ENCODE data around the gene RGS2.
A peak's percentile ranks its signal among the peaks of the same experiment; 100 is the strongest.

RGS2 gene

GRCh38 chr1:192805832-192806323 is 3.0 kb upstream of the RGS2 start:
- H3K14ac ChIP-seq (ENCODE audit: low read length in 2 of 2) = no peak overlapping the region
- no peak overlapping the region for H3K18ac ChIP-seq (ENCODE audit: low read depth in 1 of 2, low read length in 2 of 2)
- H4K91ac ChIP-seq (ENCODE audit: low read length) = no peak overlapping the region
- no peak overlapping the region for H2AFZ ChIP-seq (ENCODE audit: low read depth, low read length)
- H3K4me2 ChIP-seq (ENCODE audit: low read length, poor library complexity, severe bottlenecking) = no peak overlapping the region
- H3K23ac ChIP-seq (ENCODE audit: low read length in 2 of 2) = no peak overlapping the region
- no peak overlapping the region for H2BK15ac ChIP-seq (ENCODE audit: low read depth, poor library complexity, severe bottlenecking)
- H3K9ac ChIP-seq (ENCODE audit: low read length) = peak overlapping the region; percentile 92
- H4K8ac ChIP-seq (ENCODE audit: low read length) = no peak overlapping the region
- no peak overlapping the region for H3K4ac ChIP-seq (ENCODE audit: low read depth in 1 of 2, low read length in 2 of 2)
- no peak overlapping the region for H3K4me3 ChIP-seq (ENCODE audit: insufficient read depth in 1 of 2, low read depth in 1 of 2, low read length in 2 of 2)
- WGBS = no CpG with 5 or more reads among the region's 2 CpGs
- no peak overlapping the region for H2BK12ac ChIP-seq (ENCODE audit: low read length in 2 of 2)
- H3K27ac ChIP-seq (ENCODE audit: low read length, poor library complexity, severe bottlenecking) = no peak overlapping the region
- H3K79me1 ChIP-seq (replicated peaks; ENCODE audit: low read length, poor library complexity, severe bottlenecking) = no peaks in the 10 kb centered on the region
- peaks cover 3% of the 10 kb centered on the region for H3K4me1 ChIP-seq (ENCODE audit: control insufficient read depth, insufficient read depth, low read depth, low read length)
- H2BK5ac ChIP-seq (ENCODE audit: low read depth, low read length, poor library complexity, severe bottlenecking) = no peak overlapping the region
- peak; percentile 96 for DNase-seq
- no peak overlapping the region for H2BK120ac ChIP-seq (ENCODE audit: low read depth, low read length)
- H3K9me3 ChIP-seq (ENCODE audit: control insufficient read depth, low read length) = no peaks in the 10 kb centered on the region
- H3K36me3 ChIP-seq (ENCODE audit: control insufficient read depth in 1 of 2, insufficient read depth in 2 of 2, low read depth in 1 of 2, low read length in 2 of 2) = peaks cover 0 to 9% of the 10 kb centered on the region in 2 experiments
- H2AK5ac ChIP-seq (ENCODE audit: low read length, severe bottlenecking) = no peak overlapping the region
- no peaks in the 10 kb centered on the region for H3K27me3 ChIP-seq (ENCODE audit: control insufficient read depth in 1 of 2, insufficient read depth in 1 of 2, low read length in 2 of 2)

- no peak overlapping the region for H3K14ac ChIP-seq (ENCODE audit: low read length in 2 of 2)
- 75% methylated on average over 8 of the region's 9 CpGs for WGBS
- no peaks in the 10 kb centered on the region for H3K79me1 ChIP-seq (replicated peaks; ENCODE audit: low read length, poor library complexity, severe bottlenecking)
- no peak overlapping the region for H3K18ac ChIP-seq (ENCODE audit: low read depth in 1 of 2, low read length in 2 of 2)
- H3K23ac ChIP-seq (ENCODE audit: low read length in 2 of 2) = no peak overlapping the region
- no peak overlapping the region for H4K91ac ChIP-seq (ENCODE audit: low read length)
- H2AFZ ChIP-seq (ENCODE audit: low read depth, low read length) = no peak overlapping the region
- peaks cover 0 to 25% of the 10 kb centered on the region in 2 experiments for H3K36me3 ChIP-seq (ENCODE audit: control insufficient read depth in 1 of 2, insufficient read depth in 2 of 2, low read depth in 1 of 2, low read length in 2 of 2)
- peak overlapping the region in 1 of 2 experiments; percentile 89 for H3K4me3 ChIP-seq (ENCODE audit: insufficient read depth in 1 of 2, low read depth in 1 of 2, low read length in 2 of 2)
- H3K4ac ChIP-seq (ENCODE audit: low read depth in 1 of 2, low read length in 2 of 2) = peak overlapping the region in 1 of 2 experiments; percentile 81
- no peak overlapping the region for H2BK120ac ChIP-seq (ENCODE audit: low read depth, low read length)
- H3K4me1 ChIP-seq (ENCODE audit: control insufficient read depth, insufficient read depth, low read depth, low read length) = peaks cover 3% of the 10 kb centered on the region
- H3K27ac ChIP-seq (ENCODE audit: low read length, poor library complexity, severe bottlenecking) = peak overlapping the region; percentile 68
- H2BK12ac ChIP-seq (ENCODE audit: low read length in 2 of 2) = no peak overlapping the region
- H2BK15ac ChIP-seq (ENCODE audit: low read depth, poor library complexity, severe bottlenecking) = no peak overlapping the region
- H3K9ac ChIP-seq (ENCODE audit: low read length) = peak overlapping the region; percentile 92
- H3K27me3 ChIP-seq (ENCODE audit: control insufficient read depth in 1 of 2, insufficient read depth in 1 of 2, low read length in 2 of 2) = no peaks in the 10 kb centered on the region
- peak overlapping the region; percentile 98 for H3K4me2 ChIP-seq (ENCODE audit: low read length, poor library complexity, severe bottlenecking)
- H3K9me3 ChIP-seq (ENCODE audit: control insufficient read depth, low read length) = no peaks in the 10 kb centered on the region
- H2AK5ac ChIP-seq (ENCODE audit: low read length, severe bottlenecking) = no peak overlapping the region
- H4K8ac ChIP-seq (ENCODE audit: low read length) = no peak overlapping the region
- H2BK5ac ChIP-seq (ENCODE audit: low read depth, low read length, poor library complexity, severe bottlenecking) = no peak overlapping the region
- DNase-seq = peak; percentile 79
Observed at GRCh38 chr1:192807211-192808162, 1.4 kb upstream of the RGS2 start.

DNA sequence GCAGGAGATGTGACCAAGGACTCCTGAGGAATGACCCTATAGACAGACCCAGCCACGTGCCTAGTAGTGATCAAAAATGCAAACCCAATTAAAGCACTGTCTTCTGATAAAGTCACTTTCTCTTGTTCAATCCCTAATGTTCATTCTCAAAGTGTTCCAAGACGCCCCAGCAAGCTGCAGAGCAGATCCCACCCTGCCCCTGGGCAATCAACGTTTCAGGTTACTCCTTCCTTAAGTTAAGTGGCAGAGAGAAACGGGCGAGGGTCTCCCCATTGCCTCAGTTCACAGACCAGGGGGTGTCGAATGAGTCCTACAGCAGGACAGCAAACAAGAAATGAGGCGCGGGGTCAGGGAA is 699 bp upstream of the RGS2 start:
- H3K4ac ChIP-seq (ENCODE audit: low read depth in 1 of 2, low read length in 2 of 2) = peak overlapping the region; percentile 81 to 88
- H2BK5ac ChIP-seq (ENCODE audit: low read depth, low read length, poor library complexity, severe bottlenecking) = peak overlapping the region; percentile 58
- H2AK5ac ChIP-seq (ENCODE audit: low read length, severe bottlenecking) = no peak overlapping the region
- H3K18ac ChIP-seq (ENCODE audit: low read depth in 1 of 2, low read length in 2 of 2) = peak overlapping the region; percentile 72 to 96
- H3K79me1 ChIP-seq (replicated peaks; ENCODE audit: low read length, poor library complexity, severe bottlenecking) = no peaks in the 10 kb centered on the region
- H3K4me1 ChIP-seq (ENCODE audit: control insufficient read depth, insufficient read depth, low read depth, low read length) = peaks cover 3% of the 10 kb centered on the region
- H3K4me3 ChIP-seq (ENCODE audit: insufficient read depth in 1 of 2, low read depth in 1 of 2, low read length in 2 of 2) = peak overlapping the region; percentile 72 to 89
- H3K14ac ChIP-seq (ENCODE audit: low read length in 2 of 2) = no peak overlapping the region
- peak overlapping the region; percentile 15 for H4K91ac ChIP-seq (ENCODE audit: low read length)
- H3K27me3 ChIP-seq (ENCODE audit: control insufficient read depth in 1 of 2, insufficient read depth in 1 of 2, low read length in 2 of 2) = no peaks in the 10 kb centered on the region
- peak overlapping the region in 1 of 2 experiments; percentile 92 for H3K23ac ChIP-seq (ENCODE audit: low read length in 2 of 2)
- peak overlapping the region; percentile 92 for H2BK120ac ChIP-seq (ENCODE audit: low read depth, low read length)
- no peak for DNase-seq
- peak overlapping the region; percentile 89 for H2AFZ ChIP-seq (ENCODE audit: low read depth, low read length)
- WGBS = 1% methylated on average over 8 of the region's 8 CpGs
- H2BK12ac ChIP-seq (ENCODE audit: low read length in 2 of 2) = peak overlapping the region in 1 of 2 experiments; percentile 83
- peak overlapping the region; percentile 63 for H2BK15ac ChIP-seq (ENCODE audit: low read depth, poor library complexity, severe bottlenecking)
- H3K4me2 ChIP-seq (ENCODE audit: low read length, poor library complexity, severe bottlenecking) = peak overlapping the region; percentile 98
- no peaks in the 10 kb centered on the region for H3K9me3 ChIP-seq (ENCODE audit: control insufficient read depth, low read length)
- peak overlapping the region; percentile 92 for H3K9ac ChIP-seq (ENCODE audit: low read length)
- peaks cover 0 to 25% of the 10 kb centered on the region in 2 experiments for H3K36me3 ChIP-seq (ENCODE audit: control insufficient read depth in 1 of 2, insufficient read depth in 2 of 2, low read depth in 1 of 2, low read length in 2 of 2)
- peak overlapping the region; percentile 85 for H4K8ac ChIP-seq (ENCODE audit: low read length)
- H3K27ac ChIP-seq (ENCODE audit: low read length, poor library complexity, severe bottlenecking) = peak overlapping the region; percentile 68

All from mesenchymal stem cell (in vitro differentiated cells and primary cell).